Neural cell (in vitro differentiated cells): ENCODE measurements around the gene TAF5L.

Experiments used
- CTCF ChIP-seq: fragments of 450-650 bp; IDR thresholded peaks from 2 replicates; pipeline ENCODE4 v1.5.1; 2014; ENCODE audit warnings: antibody characterized with exemption, mild to moderate bottlenecking, moderate library complexity; ENCODE audit not compliant: poor library complexity, severe bottlenecking
- EZH2 ChIP-seq: fragments of 200-600, 300-800 bp; shearing (Covaris generic), sonication (generic); IDR thresholded peaks from 2 replicates; pipeline ENCODE4 v1.6.1; 2014; ENCODE audit warnings: antibody characterized with exemption, low read length, borderline replicate concordance, mild to moderate bottlenecking; ENCODE audit not compliant: insufficient read depth, poor library complexity, severe bottlenecking
- REST ChIP-seq: IDR thresholded peaks from 2 replicates; pipeline ENCODE4 v1.6.1; 2012; ENCODE audit warnings: borderline replicate concordance

GRCh38 chr1:229570305-229570704 lies 55.6 kb downstream of the TAF5L start:
- no peak for TF ChIP-seq EZH2
- no peak for TF ChIP-seq CTCF
- TF ChIP-seq REST = no peak
